ENCODE results near the gene NTM. TPM values are rescaled to one million over a fixed set of nuclear protein-coding genes. Genes with fewer than 3 reads are reported as not detected.

The NTM gene
- total RNA-seq, 1 experiment from 2014 or later = 8.6 TPM

DNA sequence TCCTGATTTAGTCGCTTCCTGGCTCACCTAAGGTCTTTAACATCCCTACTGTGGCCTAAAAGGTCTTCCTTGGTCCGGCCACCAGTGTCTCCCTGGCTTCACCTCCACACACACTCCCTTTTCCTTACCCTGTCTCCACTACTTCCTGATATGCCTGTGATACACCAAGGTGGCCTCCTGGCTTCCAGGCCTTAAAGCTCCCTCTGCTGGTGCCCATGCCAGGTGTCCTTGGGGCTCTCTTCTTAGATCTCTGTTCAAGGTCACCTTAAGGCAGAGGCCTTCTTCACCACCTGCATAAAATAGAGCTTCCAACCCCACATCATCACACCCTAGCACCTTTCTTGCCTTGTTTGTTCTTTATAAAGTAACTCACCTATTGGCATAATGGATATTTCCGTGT lies 787.7 kb downstream of the NTM start:
- POLR2A ChIA-PET (ENCODE audit: low non-redundant PET) = no interaction called here
- CTCF ChIA-PET = no interaction called here
- Histone ChIP-seq H3K27ac (ENCODE audit: low read depth, low read length, poor library complexity, severe bottlenecking) (no peak overlapping the region), H3K36me3 (ENCODE audit: insufficient read depth, low read length, poor library complexity, severe bottlenecking) (no peaks in the 10 kb centered on the region), H3K4me3 (ENCODE audit: low read depth, low read length, poor library complexity, severe bottlenecking) (no peak overlapping the region), H3K4me1 (ENCODE audit: insufficient read depth, low read length, poor library complexity, severe bottlenecking) (peaks cover 8% of the 10 kb centered on the region), H3K9me3 (ENCODE audit: low read depth, low read length, poor library complexity, severe bottlenecking) (no peaks in the 10 kb centered on the region), H3K27me3 (replicated peaks; ENCODE audit: insufficient read depth, low read depth, low read length, poor library complexity) (no peaks in the 10 kb centered on the region)
- peak; percentile 39 for DNase-seq (ENCODE audit: low spot score)
- intact Hi-C loops (cut with micrococcal nuclease; ENCODE audit: unreplicated experiment) = no loop called here
- no TSS peak for BruUV-seq (replicated peaks)
- no peak for TF ChIP-seq EZH2 (IDR thresholded peaks at IDR 0.05; ENCODE audit: borderline replicate concordance, low read depth, low read length, poor library complexity, severe bottlenecking)
- TF ChIP-seq, protein P1, sequence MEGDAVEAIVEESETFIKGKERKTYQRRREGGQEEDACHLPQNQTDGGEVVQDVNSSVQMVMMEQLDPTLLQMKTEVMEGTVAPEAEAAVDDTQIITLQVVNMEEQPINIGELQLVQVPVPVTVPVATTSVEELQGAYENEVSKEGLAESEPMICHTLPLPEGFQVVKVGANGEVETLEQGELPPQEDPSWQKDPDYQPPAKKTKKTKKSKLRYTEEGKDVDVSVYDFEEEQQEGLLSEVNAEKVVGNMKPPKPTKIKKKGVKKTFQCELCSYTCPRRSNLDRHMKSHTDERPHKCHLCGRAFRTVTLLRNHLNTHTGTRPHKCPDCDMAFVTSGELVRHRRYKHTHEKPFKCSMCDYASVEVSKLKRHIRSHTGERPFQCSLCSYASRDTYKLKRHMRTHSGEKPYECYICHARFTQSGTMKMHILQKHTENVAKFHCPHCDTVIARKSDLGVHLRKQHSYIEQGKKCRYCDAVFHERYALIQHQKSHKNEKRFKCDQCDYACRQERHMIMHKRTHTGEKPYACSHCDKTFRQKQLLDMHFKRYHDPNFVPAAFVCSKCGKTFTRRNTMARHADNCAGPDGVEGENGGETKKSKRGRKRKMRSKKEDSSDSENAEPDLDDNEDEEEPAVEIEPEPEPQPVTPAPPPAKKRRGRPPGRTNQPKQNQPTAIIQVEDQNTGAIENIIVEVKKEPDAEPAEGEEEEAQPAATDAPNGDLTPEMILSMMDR (conservative IDR thresholded peaks at IDR 0.05; ENCODE audit: low read depth, low read length) = peak; percentile 66

DNA sequence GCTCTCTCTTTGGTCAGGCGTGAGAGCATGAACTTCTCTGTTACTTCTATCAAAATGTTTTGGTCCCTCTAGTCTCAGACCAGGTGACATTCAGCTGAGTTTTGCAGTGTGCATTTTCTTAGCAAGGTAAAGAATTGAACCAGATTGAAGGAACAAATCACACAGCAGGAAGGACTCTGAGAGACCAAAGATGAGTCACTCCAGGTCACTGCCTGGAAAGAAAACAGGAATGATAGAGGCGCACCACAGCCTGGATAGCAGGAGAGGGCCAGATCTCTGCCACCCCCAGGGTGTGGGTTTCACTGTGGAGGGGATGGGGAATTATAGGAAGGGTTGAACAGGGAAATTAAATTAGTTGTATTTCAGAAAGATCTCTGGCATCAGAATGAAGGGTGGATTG lies 788.3 kb downstream of the NTM start:
- H3K36me3 ChIP-seq (ENCODE audit: insufficient read depth, low read length, poor library complexity, severe bottlenecking) = no peaks in the 10 kb centered on the region
- H3K4me1 ChIP-seq (ENCODE audit: insufficient read depth, low read length, poor library complexity, severe bottlenecking) = peaks cover 8% of the 10 kb centered on the region
- ChIA-PET CTCF (no interaction called here), POLR2A (ENCODE audit: low non-redundant PET) (no interaction called here)
- no peak overlapping the region for H3K27ac ChIP-seq (ENCODE audit: low read depth, low read length, poor library complexity, severe bottlenecking)
- TF ChIP-seq EZH2 (IDR thresholded peaks at IDR 0.05; ENCODE audit: borderline replicate concordance, low read depth, low read length, poor library complexity, severe bottlenecking) = no peak
- TF ChIP-seq, protein P1 (conservative IDR thresholded peaks at IDR 0.05; ENCODE audit: low read depth, low read length) = no peak
- H3K27me3 ChIP-seq (replicated peaks; ENCODE audit: insufficient read depth, low read depth, low read length, poor library complexity) = peaks cover 1% of the 10 kb centered on the region
- H3K4me3 ChIP-seq (ENCODE audit: low read depth, low read length, poor library complexity, severe bottlenecking) = no peak overlapping the region
- intact Hi-C loops (cut with micrococcal nuclease; ENCODE audit: unreplicated experiment) = no loop called here
- DNase-seq (ENCODE audit: low spot score) = no peak
- no TSS peak for BruUV-seq (replicated peaks)
- H3K9me3 ChIP-seq (ENCODE audit: low read depth, low read length, poor library complexity, severe bottlenecking) = peaks cover 2% of the 10 kb centered on the region

DNA sequence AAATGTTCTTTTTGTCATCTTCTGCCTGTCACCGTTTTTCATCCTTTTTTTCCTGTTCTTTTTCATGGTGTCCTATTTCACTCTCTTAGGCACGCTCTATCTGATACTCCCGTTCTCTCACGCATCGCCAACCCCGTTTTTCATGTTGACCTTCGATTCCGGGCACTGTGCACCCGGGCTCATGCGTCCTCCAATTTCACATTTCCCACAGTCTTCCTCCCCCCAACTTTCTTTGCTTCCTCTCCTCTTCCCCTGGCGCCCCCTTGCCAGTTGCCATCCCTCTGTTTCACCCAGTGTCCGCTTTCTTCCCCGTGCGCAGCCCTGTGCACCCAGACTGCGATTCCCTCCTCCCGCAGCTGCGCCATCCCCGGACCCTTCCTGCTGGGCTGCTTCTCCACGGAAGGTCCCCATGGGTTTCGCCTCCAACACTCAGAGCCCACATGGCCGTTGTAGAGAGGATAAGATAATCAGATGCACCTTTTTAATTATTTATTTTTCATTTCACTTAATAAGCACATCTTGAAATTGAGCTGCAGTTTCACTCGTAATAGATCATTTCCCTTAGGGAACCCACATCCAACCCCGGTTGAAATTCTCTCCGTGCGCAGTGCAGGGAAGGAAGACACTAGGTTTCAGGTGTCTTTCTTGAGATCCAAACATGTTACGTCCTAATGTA lies 791.1 kb downstream of the NTM start:
- TF ChIP-seq EZH2 (IDR thresholded peaks at IDR 0.05; ENCODE audit: borderline replicate concordance, low read depth, low read length, poor library complexity, severe bottlenecking) = no peak
- TF ChIP-seq, protein P1 (conservative IDR thresholded peaks at IDR 0.05; ENCODE audit: low read depth, low read length) = no peak
- Histone ChIP-seq H3K4me1 (ENCODE audit: insufficient read depth, low read length, poor library complexity, severe bottlenecking) (no peaks in the 10 kb centered on the region), H3K27me3 (replicated peaks; ENCODE audit: insufficient read depth, low read depth, low read length, poor library complexity) (peaks cover 8% of the 10 kb centered on the region), H3K9me3 (ENCODE audit: low read depth, low read length, poor library complexity, severe bottlenecking) (peaks cover 11% of the 10 kb centered on the region), H3K4me3 (ENCODE audit: low read depth, low read length, poor library complexity, severe bottlenecking) (no peak overlapping the region), H3K36me3 (ENCODE audit: insufficient read depth, low read length, poor library complexity, severe bottlenecking) (no peaks in the 10 kb centered on the region), H3K27ac (ENCODE audit: low read depth, low read length, poor library complexity, severe bottlenecking) (no peak overlapping the region)
- no peak for DNase-seq (ENCODE audit: low spot score)
- POLR2A ChIA-PET (ENCODE audit: low non-redundant PET) = no interaction called here
- CTCF ChIA-PET = no interaction called here
- no TSS peak for BruUV-seq (replicated peaks)
- intact Hi-C loops (cut with micrococcal nuclease; ENCODE audit: unreplicated experiment) = no loop called here
